Kidney glomerular epithelial cell (primary cell): ENCODE data around the gene STK33.

Experiments used
- DNase-seq: peaks from one replicate; lab custom pipeline; 2025; lab: John Stamatoyannopoulos, UW

The STK33 gene

DNA sequence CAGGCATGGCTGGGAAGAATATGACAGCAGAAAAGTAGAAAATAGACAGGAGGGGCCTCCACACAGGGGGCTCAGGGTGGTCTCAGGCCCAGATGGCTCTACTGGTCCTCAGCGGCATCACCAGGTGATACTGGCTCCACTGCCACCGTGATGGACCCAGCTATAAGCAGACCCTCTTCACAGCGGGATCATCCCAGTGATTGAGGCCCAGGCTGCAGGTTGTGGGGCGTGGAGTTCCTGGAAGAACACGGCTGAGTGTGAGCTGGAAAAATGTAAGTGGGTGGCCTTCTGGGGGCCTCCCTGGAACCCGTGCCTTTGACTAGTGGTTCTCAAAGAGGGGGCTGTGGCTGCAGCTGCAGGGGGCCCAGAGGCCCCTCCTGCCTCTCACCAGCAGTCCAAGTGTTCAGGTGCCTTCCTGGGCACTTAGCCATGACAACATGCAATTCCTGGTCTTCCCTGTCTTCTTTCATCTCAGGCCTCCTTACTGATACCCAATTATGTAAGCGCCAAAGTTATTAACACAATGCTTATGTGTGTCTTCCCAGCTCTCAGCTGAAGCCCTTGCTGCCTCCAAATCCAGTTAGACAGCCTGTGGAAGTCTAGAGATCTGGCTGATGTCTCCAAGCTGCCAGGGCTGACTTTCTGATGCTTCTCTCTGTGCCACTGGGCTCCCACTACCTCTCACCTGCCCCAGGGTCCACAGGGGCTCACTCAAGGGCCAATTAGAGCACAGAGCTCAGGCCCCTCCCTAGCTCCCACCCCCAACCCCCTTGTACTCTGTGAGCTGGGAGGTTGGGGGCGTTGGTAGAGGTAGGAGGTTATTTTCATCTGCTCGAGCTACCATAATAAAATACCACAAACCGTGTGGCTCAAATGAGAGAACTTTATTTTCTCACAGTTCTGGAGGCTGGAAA is 220.3 kb downstream of the STK33 start:
- DNase-seq, result no peak

DNA sequence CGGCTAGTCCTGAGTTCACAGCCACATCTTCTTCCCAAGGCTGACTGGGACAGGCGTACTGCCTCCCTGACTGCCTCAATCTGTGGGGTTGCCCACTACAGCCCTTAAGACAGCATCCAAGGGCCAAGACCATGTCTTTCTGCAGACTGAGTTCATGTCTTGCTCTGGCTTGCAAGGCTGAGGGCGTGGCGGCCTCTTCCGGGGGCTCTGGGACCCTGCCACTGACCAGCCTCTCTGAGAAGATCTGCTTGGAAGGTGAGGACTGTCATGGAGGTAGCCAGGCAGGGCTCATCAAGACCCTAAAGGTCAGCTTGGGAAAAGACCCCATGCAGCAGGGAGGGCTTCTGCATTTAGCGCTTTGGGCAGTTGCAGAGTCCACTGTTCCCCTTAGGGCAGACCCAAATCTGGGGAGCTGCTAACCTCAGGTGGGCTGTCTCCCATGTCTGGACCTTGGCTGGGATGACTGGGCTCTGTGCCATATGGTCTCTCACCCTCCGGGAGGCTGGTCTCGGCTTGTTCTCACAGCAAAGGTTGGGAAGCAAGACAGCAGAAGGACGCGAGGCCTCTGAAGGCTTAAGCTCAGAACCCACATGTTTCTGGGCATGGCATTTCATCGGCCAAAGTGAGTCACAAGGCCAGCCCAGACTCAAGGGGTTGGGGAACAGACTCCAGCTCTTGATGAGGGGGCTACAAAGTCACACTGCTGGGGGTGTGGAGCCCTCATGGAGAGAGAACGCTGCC is 221.2 kb downstream of the STK33 start:
- DNase-seq, result no peak

DNA sequence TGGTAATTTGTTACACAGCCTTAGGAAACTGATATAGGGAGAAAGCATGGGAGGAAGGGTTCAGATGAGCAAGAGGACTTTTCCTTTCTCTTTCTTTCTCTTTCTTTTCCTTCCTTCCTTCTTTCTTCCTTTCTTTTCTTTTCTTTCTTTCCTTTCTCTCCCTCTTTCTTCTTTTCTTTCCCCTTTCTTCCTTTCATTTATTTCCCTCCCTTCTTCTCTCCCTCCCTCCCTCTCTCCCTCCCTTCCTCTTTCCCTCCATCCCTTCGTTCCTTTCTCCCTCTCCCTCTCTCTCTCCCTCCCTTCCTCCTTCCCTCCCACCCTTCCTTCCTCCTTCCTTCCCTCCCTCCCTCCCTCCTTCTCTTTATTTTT is 222.5 kb downstream of the STK33 start:
- DNase-seq, result no peak

DNA sequence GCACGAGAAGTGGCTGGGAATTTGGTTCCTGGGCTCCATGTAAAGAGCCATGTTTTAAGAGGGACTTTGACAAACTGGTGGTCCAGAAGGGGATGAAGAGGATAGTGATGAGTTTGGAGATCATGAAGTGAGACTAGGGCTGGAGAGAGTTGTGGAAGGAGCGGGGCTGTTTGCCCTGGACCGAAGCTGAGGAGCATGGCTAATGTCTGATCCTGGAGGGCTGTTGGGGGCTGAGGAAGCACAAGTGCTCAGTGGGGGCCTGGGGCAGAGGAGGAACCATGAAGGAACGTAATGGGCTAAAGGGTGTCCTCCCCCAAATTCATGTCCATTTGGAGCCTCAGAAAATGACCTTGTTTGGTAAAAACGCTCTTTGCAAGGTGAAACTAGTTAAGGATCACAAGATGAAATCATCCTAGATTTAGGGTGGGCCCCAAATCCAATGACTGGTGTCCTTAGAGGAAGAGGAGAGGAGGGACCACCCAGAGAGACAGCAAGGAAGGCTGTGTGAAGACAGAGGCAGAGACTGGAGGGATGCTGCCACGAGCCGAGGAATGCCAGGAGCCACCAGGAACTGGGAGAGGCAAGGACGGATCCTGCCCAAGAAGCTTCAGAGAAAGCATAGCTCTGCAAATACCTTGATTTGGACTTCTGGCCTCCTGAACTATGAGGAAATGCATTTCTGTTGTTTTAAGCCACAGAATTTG is 223.1 kb downstream of the STK33 start:
- DNase-seq, result no peak

DNA sequence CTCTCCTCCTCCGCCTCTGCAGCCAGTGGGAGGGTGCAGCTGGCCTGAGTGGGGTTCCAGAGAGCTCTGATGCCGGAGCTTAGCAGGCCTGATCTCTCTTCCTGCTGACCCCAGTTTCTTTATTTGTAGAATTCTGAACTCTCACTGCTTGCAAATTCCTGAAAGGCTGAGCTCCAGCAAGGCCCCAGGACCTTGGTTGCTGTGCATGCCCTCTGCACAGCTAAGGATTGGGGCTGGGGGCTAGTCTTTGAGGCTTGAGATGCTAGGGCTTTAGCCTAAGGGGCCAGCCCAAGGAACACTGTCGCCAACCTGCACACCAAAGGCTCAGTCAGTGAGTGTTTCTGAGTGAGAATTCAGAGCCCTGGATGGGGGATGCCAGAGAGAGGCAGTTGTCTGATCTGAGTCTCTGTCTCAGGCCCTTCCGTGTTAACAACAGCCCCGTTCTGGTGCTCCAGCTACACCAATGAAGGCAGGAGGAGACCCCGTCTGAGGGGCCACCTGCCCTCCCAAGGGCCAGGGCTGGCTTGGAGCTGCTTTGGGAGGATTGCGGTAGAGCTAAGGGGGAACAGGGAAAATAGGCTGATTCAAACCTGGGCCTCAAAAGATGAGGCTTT is 224.3 kb downstream of the STK33 start:
- DNase-seq, result no peak

DNA sequence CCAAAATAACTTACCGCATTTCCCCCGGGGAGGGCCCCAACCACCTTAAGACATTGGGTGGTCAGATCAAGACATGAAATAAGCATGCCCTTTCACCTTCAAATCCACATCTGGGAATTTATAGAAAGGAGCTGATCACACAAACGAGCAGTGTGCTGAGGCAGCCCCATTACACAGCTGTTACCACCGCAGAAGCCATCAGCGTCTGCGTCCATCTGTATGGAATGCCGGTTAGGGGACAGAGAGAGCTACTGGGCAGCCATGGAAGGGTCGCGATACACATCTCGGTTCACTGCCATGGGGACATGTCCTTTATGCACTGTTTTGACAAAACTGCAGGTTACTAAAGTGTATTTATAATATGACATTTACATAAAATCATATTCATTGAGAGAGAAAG is 225.3 kb downstream of the STK33 start:
- no peak for DNase-seq

DNA sequence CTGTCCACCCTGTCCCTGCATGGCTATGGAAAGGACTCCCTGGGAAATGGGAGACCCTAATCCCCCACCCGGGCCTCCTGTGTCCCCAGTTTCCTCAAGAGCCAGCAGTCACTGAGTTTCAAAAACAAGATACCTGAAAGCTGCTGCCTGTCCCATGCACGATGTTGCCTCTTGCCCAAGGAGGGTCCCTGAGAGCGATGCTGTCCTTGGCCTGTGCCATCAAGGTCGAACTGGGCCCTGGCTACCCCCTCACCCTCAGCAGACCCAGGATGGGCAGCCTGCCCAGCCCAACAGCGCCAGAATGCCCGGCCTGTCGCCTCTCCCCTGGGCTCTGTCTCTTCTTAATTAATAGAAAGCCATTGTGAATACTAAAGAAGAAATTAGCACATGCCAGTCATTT is 225.8 kb downstream of the STK33 start:
- no peak for DNase-seq

DNA sequence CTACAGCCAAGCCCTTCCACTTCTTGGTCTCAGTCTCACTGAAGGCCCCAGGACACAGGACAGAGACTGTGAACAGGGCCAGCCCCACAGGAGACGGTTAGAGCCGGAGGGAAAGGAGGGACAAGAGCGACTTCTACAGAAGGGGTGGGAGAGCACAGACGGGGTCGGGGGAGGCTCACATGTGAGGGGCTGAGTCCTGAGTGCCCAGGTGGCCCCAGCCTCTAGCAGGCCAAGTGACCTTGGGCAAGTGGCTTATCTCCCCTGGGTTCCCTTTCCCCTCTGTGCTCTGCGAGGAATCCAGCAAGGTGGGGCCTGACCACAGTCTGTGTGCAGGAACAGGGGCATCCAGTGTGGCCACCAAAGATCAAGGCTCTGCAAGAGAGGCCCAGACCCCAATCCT is 227.7 kb downstream of the STK33 start:
- no peak for DNase-seq

DNA sequence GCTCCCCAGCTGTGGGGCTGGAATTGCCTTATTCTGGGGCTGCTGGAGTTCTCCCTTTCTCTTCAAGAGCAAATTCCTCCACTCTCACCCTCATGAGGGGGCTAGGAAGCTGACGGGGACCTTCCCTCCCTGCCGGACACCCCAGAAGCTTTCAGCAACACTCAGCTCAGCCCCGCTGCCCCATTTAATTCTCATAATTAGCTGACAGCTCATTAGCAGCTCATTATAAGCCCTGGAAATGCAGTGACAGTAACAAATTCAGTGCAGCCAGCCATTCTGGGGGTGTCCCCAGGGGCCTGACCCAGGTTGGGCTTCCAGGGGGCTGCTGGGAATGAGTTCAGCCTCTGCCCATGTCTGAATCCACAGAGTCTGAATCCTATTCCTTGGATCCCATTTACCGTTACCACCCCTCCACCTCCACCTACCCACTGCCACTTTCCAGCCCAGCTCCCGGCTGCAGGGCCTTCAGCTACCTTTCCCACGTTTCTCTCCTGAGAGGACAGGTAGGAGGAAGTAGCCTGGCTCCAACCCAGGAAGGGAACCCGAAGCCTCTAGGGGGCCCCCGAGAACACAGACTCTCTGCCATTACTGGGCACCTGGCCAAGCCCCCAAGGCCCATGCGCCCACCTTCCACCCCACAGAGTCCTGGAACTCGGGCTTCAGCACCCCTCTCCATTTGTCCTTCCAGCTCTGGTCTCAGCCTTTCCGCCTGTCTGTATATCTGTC is 228.6 kb downstream of the STK33 start:
- DNase-seq, result no peak

DNA sequence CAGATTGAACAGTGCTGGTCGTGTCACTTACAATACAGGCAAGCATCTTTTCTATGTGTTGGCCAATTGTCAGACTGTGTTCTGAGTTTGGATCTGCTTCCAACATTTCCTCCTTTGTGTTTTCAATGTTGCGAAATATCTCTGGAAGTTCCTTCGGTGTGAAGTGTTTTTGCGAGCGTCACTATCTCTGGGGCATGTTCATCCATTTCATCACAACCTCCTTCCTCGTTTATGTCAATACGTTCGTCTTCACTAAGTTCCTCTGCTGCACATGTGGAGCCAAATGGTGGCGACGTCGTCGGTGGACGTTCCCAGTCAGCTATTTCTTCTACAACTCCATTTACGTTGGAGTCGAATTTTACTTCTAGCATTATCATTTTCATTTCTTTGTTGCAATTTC is 230.1 kb downstream of the STK33 start:
- no peak for DNase-seq

DNA sequence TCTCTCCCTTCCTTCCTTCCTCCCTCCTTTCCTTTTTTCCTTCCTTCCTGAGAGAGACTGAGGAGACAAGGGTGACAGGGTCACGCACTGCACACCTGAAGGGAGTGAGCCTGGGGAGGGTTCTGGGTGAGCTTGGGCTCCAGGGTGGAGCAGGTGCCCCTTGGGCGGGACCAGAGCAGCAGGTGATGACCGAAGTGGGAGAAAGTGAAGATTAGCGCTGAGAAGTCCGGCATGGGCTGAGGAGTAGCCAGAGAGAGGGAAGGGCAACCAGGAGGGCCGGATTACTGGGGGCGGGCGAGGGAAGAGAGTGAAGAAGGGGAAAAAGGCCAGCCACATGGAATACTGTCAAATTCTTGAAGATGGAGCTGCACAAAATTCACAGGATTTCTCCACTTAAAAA is 231.1 kb downstream of the STK33 start:
- DNase-seq, result no peak

DNA sequence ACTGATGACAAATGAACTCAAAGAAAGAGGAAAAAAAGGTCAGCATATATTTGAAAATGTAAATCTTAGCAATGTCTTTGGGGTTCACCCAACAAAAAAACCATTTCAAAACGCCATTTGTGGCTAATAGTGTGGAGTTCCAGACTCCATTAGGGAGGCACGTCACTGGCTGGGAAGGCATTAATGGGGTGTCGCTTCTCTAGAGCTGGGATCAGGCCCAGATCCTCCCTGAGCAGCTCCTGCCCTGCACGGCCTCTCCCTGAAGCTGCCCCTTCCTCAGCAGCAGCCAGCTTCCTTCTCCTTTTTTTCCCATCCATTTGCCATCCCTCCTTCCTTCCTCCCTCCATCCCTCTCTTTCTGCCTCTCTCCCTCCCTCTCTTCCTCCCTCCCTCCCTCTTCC is 231.5 kb downstream of the STK33 start:
- DNase-seq, result no peak

DNA sequence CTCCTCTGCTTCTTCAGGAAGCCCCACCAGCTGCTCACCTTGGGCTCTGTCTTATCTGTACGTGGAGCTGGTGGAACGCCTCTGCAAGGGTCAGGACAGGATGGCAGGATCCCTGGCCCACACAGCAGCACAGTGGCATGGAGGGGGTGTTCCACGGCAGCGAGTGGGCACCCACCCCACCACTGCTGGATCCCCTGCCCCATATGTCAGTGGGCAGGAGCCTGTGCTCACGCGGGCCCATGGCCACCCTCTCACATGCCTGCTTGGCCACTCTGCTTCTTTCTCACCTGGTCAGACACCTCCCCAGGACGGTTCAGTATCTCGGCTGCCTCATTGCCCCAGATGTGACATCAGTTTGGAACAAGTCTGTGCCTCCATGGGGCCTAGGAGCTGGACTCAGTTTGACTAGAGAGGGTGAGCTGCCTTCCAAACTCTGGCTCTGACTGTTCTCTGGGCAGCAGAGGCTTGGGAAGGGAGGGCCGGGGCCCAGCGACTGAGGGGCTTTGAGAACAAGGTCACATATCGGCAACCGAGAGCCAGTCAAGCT is 232.3 kb downstream of the STK33 start:
- no peak for DNase-seq

DNA sequence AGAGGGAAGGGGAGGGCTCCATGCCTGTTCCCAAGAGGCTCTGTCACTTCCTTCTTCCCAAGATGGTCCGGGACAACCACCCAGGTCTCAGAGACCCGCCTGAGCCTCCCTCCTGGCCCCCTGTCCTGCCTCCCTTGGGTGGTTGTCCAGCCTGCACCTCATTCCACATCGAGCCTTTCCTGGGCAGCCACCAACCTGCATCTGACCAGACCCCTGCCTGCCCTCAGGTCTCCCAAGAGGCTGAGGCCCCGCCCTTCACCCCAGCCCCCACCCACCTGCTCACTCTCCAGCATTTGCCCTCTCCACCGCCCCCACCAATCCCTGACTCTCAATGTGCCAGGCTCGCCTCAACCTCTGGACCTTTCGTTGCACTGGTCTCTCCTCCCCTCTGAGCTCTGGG is 232.8 kb downstream of the STK33 start:
- DNase-seq, result no peak

DNA sequence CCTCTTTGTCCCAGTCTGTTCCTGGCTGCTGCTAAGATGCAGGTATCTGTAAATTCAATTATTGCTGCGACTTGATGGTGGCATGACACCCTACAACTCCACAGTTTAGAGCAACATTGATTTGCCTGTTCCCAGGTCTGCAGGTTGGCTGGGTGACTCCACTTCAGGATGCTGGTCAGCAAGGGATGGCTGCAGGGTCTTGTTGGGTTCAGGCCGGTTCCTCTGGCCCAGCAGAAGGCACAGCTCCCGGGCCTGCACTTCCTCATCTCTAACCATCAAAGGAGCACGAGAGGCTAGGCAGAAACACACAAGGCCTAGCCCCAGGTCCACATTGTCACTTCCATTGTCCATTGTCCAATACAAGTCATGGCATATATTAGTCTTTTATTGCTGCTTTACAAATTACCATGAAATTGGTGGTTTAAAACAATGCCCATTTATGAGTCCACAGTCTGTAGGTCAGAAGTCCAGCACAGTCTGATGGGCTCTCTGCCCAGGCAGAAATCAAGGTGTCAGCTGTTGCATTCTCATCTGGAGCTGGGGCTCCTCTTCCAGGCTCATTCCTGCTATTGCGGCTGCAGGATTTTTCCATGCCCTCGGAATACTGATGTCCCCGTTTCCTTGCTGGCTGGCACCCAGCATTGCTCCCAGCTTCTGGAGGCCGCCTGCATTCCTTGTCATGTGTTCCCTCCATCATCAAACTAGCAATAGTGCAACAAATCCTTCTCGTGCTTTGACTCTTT is 233.8 kb downstream of the STK33 start:
- DNase-seq, result no peak

DNA sequence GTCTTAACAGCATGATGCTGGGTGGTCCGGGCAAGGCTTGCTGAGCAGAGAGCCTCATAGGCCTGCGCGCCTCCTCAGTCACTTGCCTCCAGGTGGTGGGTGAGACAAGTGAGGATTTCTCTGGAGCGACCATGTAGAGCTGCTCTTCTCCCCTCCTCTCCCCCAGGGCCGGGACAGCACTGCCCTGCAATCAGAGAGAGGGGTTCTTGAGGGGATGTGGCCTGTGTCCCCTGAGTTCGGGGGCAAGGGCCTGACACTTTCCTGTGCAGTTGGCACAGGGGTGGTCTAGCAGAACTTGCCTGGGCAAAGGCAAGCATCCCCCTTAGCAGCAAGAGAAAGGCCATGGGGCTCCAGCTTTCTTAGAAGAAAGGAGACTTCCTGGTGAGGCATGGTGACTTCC is 234.5 kb downstream of the STK33 start:
- no peak for DNase-seq

DNA sequence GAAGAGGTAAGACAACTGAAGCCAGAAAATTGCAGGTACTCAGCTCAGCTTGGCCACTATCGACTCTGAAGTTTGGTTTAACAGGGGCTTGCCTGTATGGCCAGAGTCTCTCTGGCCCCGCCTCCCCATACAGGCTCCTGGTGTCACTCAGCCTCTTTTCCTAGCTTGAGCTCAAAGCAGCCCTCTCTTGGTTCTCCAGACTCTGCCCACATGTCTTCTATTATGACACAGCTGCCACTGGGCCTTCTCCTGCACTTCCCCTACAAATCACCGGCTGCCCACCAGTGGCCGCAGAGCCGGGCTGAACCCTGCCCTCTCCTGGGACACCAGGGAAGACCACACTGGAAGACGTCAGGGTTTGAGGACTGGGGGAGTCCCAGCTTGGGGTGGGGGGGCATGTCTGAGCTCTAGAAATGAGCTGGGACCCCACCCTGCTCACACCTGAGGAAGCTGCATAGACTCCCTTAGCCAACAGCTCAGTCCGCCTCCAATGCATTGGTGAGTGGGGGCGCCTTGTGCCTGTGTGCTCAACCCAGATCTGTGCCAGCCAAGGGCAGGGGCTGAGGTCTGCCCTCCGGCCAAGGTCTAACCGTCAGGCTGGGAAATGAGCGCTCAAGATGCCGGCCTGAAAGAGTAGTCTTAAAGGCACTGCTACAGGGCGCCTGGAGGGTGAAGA is 236.0 kb downstream of the STK33 start:
- no peak for DNase-seq

DNA sequence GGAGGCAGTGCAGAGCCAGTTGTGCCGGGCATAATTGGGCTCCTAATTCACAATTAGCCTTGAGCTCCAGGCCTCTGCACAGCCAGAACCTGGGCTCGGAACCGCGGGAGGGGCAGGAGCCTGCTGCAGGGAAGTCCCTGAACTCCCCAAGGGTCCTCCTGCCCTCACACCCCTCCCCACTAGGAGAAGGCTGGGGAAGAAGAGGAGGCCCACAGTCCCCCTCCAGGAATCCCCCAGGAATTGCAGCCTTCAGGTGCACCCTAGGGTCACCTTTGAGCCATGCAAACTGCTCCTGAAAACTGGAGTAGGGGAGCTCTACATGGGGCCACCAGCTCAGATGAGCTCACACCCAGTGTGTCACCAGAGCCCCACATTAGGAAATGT is 236.5 kb downstream of the STK33 start:
- no peak for DNase-seq

DNA sequence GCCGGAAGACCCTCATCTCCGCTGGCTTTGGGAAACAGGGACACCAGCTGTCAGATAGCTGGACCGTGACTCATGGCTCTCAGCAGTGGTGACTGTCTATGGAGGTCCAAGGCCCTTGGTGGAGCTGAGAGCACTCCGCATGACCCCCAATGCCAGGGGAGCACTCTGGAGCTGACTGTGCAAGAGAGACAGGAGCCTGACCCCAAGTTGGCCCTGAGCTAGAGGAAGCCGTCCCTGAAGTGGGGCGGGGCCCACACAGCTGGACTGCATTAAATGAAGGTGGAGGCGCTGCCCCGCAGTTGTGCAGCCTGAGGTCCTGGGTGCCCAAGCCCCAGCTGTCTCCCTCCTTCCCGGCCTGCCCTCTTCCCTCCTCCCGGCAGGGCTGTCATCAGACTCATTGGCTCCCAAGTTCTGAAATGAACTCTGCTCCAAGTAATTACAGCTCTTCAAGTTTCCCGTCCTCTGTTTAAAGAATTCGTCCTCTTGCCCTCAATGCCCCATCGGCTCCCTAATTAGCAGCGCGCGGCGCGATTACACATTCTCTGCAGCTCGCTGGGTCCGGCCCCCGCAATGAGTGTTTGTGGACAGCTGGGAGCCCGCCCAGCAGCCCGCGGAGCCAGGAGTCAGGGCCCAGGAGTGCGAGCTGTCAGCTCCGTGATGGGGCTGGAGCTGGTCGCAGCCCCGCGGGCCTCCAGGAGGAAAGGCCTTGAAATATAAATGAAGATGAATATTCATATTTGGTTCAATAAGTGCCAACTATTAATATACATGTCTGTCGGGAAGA is 237.1 kb downstream of the STK33 start:
- peak; percentile 63 for DNase-seq
